Activated naive CD8-positive, alpha-beta T cell (primary cell): ENCODE measurements around the gene PP2D1.

Experiments used
- H3K27ac Mint-ChIP-seq: one replicate; pipeline ENCODE4 v1.8.0; 2021; ENCODE audit warnings: mixed read lengths
- H3K27me3 Mint-ChIP-seq: one replicate; pipeline ENCODE4 v1.8.0; 2021; ENCODE audit warnings: mixed read lengths
- H3K36me3 Mint-ChIP-seq: one replicate; pipeline ENCODE4 v1.8.0; 2021; ENCODE audit warnings: mixed read lengths
- H3K4me1 Mint-ChIP-seq: one replicate; pipeline ENCODE4 v1.8.0; 2021; ENCODE audit warnings: low read depth, mixed read lengths
- H3K4me3 Mint-ChIP-seq: one replicate; pipeline ENCODE4 v1.8.0; 2021; ENCODE audit warnings: mild to moderate bottlenecking, mixed read lengths
- H3K9me3 Mint-ChIP-seq: one replicate; pipeline ENCODE4 v1.8.0; 2021; ENCODE audit warnings: low read depth, mixed read lengths

Gene PP2D1

GRCh38 chr3:20012164-20012563, at the start of gene PP2D1:
Gene PP2D1 (minus strand): TSS chr3:20012264. CDS start chr3:20012072, 192 bp downstream.
- no peak within 1 kb of the TSS for H3K4me3 Mint-ChIP-seq
- H3K9me3 Mint-ChIP-seq, result no peaks in the 10 kb centered on the region
- no peaks in the 10 kb centered on the region for H3K36me3 Mint-ChIP-seq
- H3K4me1 Mint-ChIP-seq, result no peaks in the 10 kb centered on the region
- peaks cover 2% of the 10 kb centered on the region for H3K27me3 Mint-ChIP-seq
- no peak within 1 kb of the TSS for H3K27ac Mint-ChIP-seq

DNA sequence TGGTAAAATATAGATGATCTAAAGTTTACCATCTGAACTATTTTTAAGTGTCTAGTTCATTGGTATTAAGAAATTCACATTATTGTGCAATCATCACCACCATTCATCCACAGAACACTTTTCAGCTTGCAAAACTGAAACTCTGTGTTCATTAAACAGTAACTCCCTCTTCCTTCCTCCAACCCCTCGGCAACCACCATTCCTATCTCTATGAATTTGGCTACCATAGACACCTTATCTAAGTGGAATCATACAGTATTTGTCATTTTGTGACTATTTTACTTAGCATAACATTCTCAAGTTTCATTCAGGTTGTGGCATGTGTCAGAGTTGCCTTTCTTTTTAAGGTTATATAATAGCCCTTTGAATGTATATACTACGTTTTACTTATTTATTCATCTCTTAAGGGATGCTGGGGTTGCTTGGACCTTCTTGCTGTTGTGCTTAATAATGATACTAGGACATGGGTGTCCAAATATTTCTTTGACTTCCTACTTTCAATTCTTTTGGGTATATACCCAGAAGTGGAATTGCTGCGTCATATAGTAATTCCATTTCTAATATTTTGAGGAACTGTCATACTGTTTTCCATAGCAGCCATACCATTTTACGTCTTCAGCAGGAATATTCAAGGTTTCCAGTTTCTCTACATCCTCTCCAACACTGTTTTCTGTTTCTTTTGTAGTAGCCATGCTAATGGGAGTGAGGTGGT, 49.1 kb upstream of the PP2D1 start:
- H3K4me3 Mint-ChIP-seq, result no peak overlapping the region
- peaks cover 4% of the 10 kb centered on the region for H3K9me3 Mint-ChIP-seq
- H3K36me3 Mint-ChIP-seq, result peaks cover 4% of the 10 kb centered on the region
- H3K27me3 Mint-ChIP-seq, result no peaks in the 10 kb centered on the region
- no peak overlapping the region for H3K27ac Mint-ChIP-seq
- H3K4me1 Mint-ChIP-seq, result peaks cover 40% of the 10 kb centered on the region

- Mint-ChIP-seq H3K27me3 (no peaks in the 10 kb centered on the region), H3K4me1 (peaks cover 34% of the 10 kb centered on the region), H3K36me3 (peaks cover 4% of the 10 kb centered on the region), H3K27ac (peak overlapping the region; percentile 41), H3K4me3 (no peak overlapping the region), H3K9me3 (peaks cover 4% of the 10 kb centered on the region)
Observed at GRCh38 chr3:20059929-20060328, 47.9 kb upstream of the PP2D1 start.

DNA sequence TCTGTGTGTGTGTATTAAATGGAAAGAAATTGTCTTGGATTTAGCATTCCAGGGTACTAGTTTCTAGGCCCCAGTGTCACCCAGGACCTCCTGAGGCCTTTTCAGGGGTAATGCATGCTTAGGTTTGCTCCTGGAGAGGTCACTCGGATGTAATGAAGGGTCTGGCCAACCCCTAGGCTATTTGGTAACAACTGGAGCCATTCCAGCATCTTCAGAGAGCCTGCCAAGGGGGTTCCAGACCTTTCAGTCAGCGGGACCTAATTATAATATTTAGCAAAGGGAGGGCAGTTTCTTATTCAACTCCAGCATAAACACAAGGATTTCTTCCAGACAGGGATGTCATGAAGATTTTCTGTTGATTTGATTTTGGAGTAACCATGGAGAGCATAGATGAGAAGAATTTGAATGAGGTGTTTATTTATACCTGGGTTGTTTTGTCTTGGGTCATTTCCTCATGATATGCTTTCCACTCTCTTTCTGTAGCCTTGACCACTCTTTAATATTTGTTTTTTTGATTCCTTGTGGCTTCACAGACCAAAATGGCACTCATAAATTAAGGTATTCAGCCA, 45.6 kb upstream of the PP2D1 start:
- Mint-ChIP-seq H3K36me3 (peaks cover 7% of the 10 kb centered on the region), H3K4me1 (peaks cover 26% of the 10 kb centered on the region), H3K9me3 (peaks cover 4% of the 10 kb centered on the region), H3K27me3 (no peaks in the 10 kb centered on the region), H3K27ac (peak overlapping the region; percentile 6), H3K4me3 (no peak overlapping the region)

DNA sequence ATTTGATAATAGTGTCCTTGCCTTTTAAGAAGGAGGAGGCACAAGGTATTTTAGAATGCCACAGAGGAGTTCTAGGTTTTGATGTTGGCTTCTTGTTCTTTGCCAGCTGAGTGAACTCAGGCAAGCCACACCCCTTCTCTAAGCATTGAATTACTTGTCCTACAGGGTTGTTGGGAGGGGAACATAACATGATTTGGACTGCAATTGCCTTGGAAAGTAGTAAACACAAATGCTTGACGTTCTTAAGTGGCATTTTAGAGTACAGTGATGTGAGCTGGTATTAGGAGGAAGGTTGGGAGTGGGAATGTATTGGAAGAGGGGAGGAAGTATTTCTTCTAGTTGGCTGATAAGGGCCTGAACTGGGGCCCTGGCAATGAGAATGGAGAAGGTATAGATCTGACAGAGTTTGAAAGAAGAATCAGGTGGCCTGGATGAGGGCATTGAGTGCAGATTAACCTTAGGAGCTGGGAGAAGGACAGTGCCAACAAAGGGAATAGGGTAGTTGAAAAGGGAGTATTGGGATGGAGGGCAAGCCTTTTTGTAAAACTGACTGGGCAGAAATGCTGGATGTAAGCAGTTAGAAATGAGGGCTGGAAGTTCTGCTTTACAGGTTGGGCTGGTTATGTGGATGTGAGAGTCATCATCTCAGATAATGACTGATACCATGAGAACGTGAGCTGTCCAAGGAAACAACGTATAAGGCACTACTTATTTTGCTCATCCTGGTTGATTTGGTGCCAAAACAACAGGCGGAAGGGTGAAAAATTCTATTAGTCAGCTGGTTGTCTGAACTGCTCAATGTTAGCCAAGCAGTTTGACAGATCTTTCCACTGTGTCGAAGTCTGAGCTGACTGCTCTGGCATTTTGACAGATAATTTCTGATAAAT, 44.9 kb upstream of the PP2D1 start:
- H3K4me3 Mint-ChIP-seq, result no peak overlapping the region
- H3K36me3 Mint-ChIP-seq, result peaks cover 7% of the 10 kb centered on the region
- H3K4me1 Mint-ChIP-seq, result peaks cover 31% of the 10 kb centered on the region

GRCh38 chr3:20055842-20056241, 43.8 kb upstream of the PP2D1 start:
- no peaks in the 10 kb centered on the region for H3K27me3 Mint-ChIP-seq
- no peak overlapping the region for H3K27ac Mint-ChIP-seq
- H3K36me3 Mint-ChIP-seq, result peaks cover 7% of the 10 kb centered on the region
- H3K9me3 Mint-ChIP-seq, result peaks cover 4% of the 10 kb centered on the region
- no peak overlapping the region for H3K4me3 Mint-ChIP-seq
- H3K4me1 Mint-ChIP-seq, result peaks cover 36% of the 10 kb centered on the region

More for the DNA sequence above, 44.9 kb upstream of the PP2D1 start:
- Mint-ChIP-seq H3K27ac (no peak overlapping the region), H3K27me3 (no peaks in the 10 kb centered on the region), H3K9me3 (peaks cover 4% of the 10 kb centered on the region)

GRCh38 chr3:20055020-20055775, 43.1 kb upstream of the PP2D1 start:
- Mint-ChIP-seq H3K27ac (no peak overlapping the region), H3K36me3 (peaks cover 7% of the 10 kb centered on the region), H3K27me3 (no peaks in the 10 kb centered on the region), H3K4me3 (no peak overlapping the region), H3K9me3 (peaks cover 4% of the 10 kb centered on the region), H3K4me1 (peaks cover 40% of the 10 kb centered on the region)

DNA sequence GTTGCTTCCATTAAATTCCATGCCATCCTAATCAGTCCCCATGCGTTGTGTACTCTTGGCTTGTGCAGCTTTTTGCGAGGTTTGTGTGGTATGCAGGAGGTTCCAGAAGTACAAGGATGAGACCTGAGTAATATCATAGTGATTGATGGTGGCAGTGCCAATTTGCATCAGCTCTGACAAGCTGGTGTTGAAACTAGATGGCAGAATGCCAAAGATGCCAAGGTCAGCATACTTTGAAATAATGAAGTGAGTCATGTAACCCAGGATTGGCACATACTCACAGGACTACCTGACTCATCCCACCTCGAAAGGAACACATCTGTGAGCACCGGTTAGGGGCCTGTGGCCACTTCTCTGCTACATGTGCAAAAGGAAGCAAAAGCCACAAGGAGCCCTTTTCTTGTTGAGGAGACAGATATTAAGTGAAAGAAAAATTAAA, 42.5 kb upstream of the PP2D1 start:
- no peak overlapping the region for H3K27ac Mint-ChIP-seq
- H3K4me3 Mint-ChIP-seq, result no peak overlapping the region

DNA sequence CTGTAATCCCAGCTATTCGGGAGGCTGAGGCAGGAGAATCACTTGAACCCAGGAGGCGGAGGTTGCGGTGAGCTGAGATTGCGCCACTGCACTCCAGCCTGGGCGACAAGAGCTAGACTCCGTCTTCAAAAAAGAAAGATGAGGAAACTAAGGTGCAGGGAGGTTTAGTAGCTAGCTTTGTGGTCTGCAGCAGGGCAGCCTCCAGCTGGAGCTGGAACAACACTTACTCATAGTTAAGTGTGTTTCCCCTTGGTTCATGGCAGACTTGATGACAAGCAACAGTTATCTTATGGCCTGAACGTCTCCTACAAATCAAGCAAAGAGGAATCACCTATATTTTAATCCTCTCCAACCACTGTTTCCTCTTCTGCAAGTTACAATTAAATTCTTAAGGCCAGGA, 40.8 kb upstream of the PP2D1 start:
- H3K4me3 Mint-ChIP-seq, result no peak overlapping the region
- peaks cover 2% of the 10 kb centered on the region for H3K36me3 Mint-ChIP-seq
- peaks cover 49% of the 10 kb centered on the region for H3K4me1 Mint-ChIP-seq
- H3K27me3 Mint-ChIP-seq, result no peaks in the 10 kb centered on the region
- no peaks in the 10 kb centered on the region for H3K9me3 Mint-ChIP-seq
- H3K27ac Mint-ChIP-seq, result peak overlapping the region; percentile 77

More for the DNA sequence above, 42.5 kb upstream of the PP2D1 start:
- Mint-ChIP-seq H3K4me1 (peaks cover 37% of the 10 kb centered on the region), H3K27me3 (no peaks in the 10 kb centered on the region), H3K9me3 (no peaks in the 10 kb centered on the region), H3K36me3 (peaks cover 2% of the 10 kb centered on the region)

DNA sequence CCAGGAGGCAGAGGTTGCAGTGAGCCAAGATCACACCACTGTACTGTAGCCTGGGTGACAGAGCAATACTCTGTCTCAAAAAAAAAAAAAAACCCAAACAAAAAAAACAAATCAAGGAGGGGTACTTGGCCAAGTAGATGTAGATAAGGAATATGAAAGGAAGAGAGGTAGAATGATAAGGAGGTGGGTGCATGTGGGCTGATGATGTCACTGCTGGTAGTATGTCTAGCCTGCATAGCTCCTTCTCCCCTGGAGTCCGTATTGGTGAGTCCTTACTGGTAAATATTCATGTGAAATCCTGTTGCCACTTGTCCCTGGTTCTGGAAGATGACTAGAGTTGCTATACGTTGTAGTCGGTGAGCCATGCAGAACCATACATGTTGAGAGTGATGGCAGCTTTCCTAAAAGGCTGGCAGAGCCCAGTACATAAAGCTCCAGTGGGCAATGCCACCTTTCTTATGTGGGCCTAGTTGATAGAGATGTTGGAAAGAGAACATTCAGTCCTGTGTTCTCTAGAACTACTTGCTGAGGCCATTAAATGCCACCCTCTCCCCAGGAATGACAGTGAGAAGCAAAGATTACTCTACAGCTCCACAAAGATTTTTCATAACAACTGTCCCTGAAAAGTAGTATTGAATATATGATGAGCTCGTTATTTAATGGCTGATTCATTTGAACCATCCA, 39.2 kb upstream of the PP2D1 start:
- no peaks in the 10 kb centered on the region for H3K9me3 Mint-ChIP-seq
- H3K36me3 Mint-ChIP-seq, result peaks cover 2% of the 10 kb centered on the region
- no peaks in the 10 kb centered on the region for H3K27me3 Mint-ChIP-seq
- no peak overlapping the region for H3K27ac Mint-ChIP-seq
- no peak overlapping the region for H3K4me3 Mint-ChIP-seq
- peaks cover 59% of the 10 kb centered on the region for H3K4me1 Mint-ChIP-seq

DNA sequence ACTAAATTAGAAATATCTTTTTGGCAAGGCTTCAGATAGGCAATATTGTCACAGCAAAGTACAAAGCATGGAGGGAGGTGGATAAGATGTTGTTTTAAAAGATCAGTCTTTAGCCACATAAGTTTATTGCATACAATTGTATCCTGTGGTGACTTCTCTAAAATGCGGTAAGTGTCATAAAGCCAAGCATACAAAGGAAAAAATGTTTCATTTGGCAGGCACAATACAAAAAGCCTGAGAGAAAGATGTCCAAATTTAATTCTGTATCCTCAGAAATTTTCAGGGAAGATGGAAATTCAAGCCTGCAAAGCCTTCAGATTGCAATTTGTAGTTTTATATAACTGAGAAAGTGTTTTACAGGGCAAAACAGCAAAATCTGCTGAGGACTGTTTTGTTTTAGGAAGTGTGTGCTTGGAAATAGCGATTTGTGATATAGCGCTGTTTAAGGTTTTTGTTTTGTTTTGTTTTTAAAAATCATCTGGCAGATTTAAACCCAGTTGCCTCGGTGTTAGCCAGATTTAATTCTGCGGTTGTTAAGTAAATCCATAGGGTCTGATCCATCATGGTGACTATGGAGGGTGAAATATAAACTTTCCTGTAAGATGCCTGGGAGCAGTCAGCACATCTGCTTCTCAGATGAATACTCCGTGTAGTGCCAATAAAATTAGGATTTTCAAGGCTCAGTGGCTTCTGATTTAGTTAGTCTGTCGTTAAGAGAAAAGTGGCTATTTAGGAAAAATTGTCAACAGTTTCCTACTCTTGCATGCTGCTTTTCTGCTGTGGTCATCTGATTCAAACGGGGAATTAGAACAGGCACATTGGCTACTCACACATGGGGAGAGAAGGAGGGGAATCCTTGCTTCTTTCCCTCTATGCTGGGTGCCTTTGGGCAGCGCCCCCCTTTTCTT, 36.2 kb upstream of the PP2D1 start:
- Mint-ChIP-seq H3K27me3 (no peaks in the 10 kb centered on the region), H3K36me3 (no peaks in the 10 kb centered on the region), H3K4me3 (no peak overlapping the region), H3K9me3 (no peaks in the 10 kb centered on the region), H3K4me1 (peaks cover 81% of the 10 kb centered on the region), H3K27ac (no peak overlapping the region)

DNA sequence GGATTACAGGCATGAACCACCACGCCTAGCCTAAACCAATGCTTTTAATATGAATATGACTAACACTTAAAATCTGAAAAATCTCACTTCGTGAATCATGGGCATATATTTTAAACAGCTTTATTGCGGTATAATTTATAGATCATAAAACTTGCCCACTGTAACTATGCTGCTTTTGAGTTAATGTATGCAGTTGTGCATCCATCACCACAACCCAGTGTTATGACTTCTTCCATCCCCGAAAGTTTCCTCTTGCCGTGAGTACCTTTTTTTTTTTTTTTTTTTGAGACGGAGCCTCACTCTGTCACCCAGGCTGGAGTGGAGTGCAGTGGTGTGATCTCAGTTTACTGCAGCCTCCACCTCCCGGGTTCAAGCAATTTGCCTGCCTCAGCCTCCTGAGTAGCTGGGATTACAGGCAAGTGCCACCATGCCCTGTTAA, 35.3 kb upstream of the PP2D1 start:
- Mint-ChIP-seq H3K4me1 (peaks cover 80% of the 10 kb centered on the region), H3K27ac (no peak overlapping the region), H3K9me3 (no peaks in the 10 kb centered on the region), H3K4me3 (no peak overlapping the region), H3K36me3 (no peaks in the 10 kb centered on the region), H3K27me3 (no peaks in the 10 kb centered on the region)

DNA sequence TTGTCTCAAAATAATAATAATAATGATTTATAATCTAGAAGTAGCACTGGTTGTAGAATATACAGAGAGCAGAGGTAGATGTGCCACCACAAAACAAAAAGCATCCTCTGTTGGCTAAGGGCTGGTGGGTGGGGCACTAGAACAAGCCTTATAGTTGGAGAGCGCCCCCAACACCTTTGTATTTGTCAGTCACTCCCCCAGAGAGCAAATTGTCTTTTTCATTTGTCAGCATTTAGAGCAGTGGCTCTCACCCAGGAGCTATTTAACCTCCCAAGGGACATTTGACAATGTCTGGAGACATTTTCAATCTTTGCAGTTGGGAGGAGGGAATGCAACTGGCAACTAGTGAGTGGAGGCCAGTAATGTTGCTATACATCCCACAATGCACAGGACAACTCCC, 34.5 kb upstream of the PP2D1 start:
- Mint-ChIP-seq H3K4me3 (no peak overlapping the region), H3K27me3 (no peaks in the 10 kb centered on the region), H3K4me1 (peaks cover 80% of the 10 kb centered on the region), H3K27ac (peak overlapping the region; percentile 22), H3K9me3 (no peaks in the 10 kb centered on the region), H3K36me3 (no peaks in the 10 kb centered on the region)
